ENCODE data around the gene ADORA1. TPM values are rescaled to one million over a fixed set of nuclear protein-coding genes. Genes with fewer than 3 reads are reported as not detected.

The ADORA1 gene
- total and polyA plus RNA-seq, 4 donors = 0.71 to 2.5 TPM; not detected in 2

DNA sequence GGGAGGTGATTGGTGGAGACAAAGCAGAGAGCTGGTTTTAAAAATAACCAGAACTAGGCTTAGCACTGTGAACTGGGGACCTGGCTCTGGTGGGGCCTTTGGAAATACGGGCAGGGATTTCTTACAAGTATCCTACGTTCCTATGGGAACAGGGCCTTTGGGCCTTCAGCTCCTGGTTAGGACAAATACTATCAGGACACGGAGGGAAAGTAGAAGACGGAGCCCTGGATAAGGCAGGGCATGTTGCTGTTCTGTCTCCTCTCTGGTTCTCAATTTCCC lies 36.4 kb upstream of the ADORA1 start:
- H3K36me3 ChIP-seq (ENCODE audit: control insufficient read depth in 1 of 2, insufficient read depth in 2 of 2, low read length in 1 of 2) = no peaks in the 10 kb centered on the region
- intact Hi-C loops (cut with DNase I) = no loop called here
- H3K27me3 ChIP-seq (ENCODE audit: control insufficient read depth in 1 of 2, insufficient read depth in 2 of 2, low read length in 1 of 2) = no peaks in the 10 kb centered on the region
- no peak overlapping the region for H3K27ac ChIP-seq (ENCODE audit: low read depth in 1 of 2, low read length in 2 of 2)
- no peaks in the 10 kb centered on the region for H3K9me3 ChIP-seq (ENCODE audit: control insufficient read depth, low read length)
- H3K4me3 ChIP-seq (ENCODE audit: low read length in 2 of 2) = no peak overlapping the region
- ATAC-seq (ENCODE audit: low FRiP score) = no peak
- WGBS, 2 donors = 66 to 94% methylated on average over 4 of the region's 4 CpGs
- no peak for DNase-seq
- H3K4me1 ChIP-seq (ENCODE audit: control insufficient read depth in 1 of 2, insufficient read depth in 2 of 2, low read length in 2 of 2) = no peaks in the 10 kb centered on the region

DNA sequence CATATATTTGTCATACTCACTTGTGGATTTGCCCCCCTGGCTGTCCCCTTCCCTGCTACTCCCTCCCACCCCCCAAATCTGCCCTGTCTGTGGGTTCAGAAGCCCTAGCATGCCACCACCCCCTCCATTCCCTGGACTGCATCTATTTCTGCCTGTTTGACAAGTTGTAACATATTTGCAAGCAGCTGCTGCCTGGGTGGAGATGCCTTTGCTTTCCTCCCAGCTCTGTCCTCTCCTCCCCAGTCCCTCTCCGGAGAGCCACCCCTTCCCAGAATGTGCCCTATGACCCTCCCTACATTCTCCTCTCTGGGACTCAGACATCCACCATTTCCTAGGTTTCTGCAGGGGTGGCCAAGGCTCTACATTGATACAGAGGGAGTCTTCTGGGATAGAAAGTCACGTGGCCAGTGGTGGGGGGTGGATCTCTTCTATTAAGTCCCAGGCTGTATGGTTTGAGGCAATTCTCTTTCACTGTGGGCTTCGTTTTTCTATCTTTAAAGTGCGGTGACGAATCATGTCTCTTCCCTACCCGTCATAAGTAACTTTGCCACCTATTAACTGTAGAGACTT lies 35.7 kb upstream of the ADORA1 start:
- H3K4me3 ChIP-seq (ENCODE audit: low read length in 2 of 2) = no peak overlapping the region
- DNase-seq = no peak
- intact Hi-C loops (cut with DNase I) = no loop called here
- H3K27ac ChIP-seq (ENCODE audit: low read depth in 1 of 2, low read length in 2 of 2) = no peak overlapping the region
- no peaks in the 10 kb centered on the region for H3K36me3 ChIP-seq (ENCODE audit: control insufficient read depth in 1 of 2, insufficient read depth in 2 of 2, low read length in 1 of 2)
- ATAC-seq (ENCODE audit: low FRiP score) = no peak
- no peaks in the 10 kb centered on the region for H3K27me3 ChIP-seq (ENCODE audit: control insufficient read depth in 1 of 2, insufficient read depth in 2 of 2, low read length in 1 of 2)
- H3K4me1 ChIP-seq (ENCODE audit: control insufficient read depth in 1 of 2, insufficient read depth in 2 of 2, low read length in 2 of 2) = no peaks in the 10 kb centered on the region
- no peaks in the 10 kb centered on the region for H3K9me3 ChIP-seq (ENCODE audit: control insufficient read depth, low read length)
- WGBS, 2 donors = 77 to 82% methylated on average over 6 of the region's 6 CpGs

DNA sequence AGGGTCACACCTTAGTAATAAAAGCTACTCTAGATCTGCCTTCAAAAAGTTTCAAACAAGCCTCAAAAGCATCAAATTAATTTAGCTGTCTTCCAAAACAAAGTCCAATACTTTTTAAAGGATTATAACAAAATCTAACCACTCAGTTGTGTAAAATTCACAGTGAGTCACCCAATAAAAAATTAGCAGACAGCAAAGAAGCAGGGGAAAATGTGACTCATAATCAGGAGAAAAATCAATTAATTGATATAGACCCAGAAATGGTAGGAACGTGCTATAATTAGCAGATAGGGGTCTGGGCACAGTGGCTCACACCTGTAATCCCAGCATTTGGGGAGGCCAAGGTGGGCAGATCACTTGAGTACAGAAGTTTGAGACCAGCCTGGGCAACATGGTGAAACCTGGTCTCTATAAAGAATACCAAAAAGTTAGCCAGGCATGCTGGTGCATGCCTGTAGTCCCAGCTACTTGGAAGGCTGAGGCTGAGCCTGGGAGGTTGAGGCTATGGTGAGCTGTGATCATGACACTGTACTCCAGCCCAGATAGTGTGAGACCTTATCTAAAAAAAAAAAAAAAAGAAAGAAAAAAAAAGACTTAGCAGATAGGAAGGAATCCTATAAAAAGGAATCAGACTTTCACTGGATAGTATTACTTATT lies 33.6 kb upstream of the ADORA1 start:
- H3K4me1 ChIP-seq (ENCODE audit: control insufficient read depth in 1 of 2, insufficient read depth in 2 of 2, low read length in 2 of 2) = no peaks in the 10 kb centered on the region
- no peaks in the 10 kb centered on the region for H3K27me3 ChIP-seq (ENCODE audit: control insufficient read depth in 1 of 2, insufficient read depth in 2 of 2, low read length in 1 of 2)
- no peaks in the 10 kb centered on the region for H3K36me3 ChIP-seq (ENCODE audit: control insufficient read depth in 1 of 2, insufficient read depth in 2 of 2, low read length in 1 of 2)
- H3K9me3 ChIP-seq (ENCODE audit: control insufficient read depth, low read length) = peaks cover 2% of the 10 kb centered on the region
- H3K4me3 ChIP-seq (ENCODE audit: low read length in 2 of 2) = no peak overlapping the region
- ATAC-seq (ENCODE audit: low FRiP score) (no peak), DNase-seq (no peak)
- H3K27ac ChIP-seq (ENCODE audit: low read depth in 1 of 2, low read length in 2 of 2) = no peak overlapping the region
- WGBS, 2 donors = 83 to 92% methylated on average over 1 of the region's 1 CpG
- intact Hi-C loops (cut with DNase I) = no loop called here

DNA sequence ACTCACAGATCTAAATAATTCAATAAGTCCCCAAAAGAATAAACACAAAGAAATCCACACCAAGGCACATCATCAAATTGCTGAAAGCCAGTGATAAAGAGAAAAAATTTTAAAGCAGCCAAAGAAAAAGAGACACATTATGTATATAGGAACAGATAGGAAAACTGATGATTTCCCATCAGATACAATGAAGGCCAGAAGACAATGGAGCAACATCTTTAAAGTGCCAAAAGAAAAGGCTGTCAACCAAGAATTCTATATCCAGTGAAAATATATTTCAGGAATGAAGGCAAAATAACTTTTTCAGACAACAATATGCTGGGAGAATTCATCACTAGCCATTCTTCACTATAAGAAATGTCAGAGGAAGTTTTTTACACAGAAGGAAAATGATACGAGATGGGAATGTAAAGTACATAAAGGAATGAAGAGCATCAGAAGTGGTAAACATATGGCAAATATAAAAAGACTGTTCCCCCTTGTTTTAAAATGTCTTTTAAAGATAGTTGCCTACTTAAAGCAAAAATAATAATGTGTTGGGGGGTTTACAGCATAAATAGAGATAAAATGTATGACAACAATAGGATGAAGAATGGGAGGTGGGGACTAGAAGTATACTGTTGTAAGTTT lies 32.4 kb upstream of the ADORA1 start:
- peaks cover 2% of the 10 kb centered on the region for H3K9me3 ChIP-seq (ENCODE audit: control insufficient read depth, low read length)
- no peak overlapping the region for H3K4me3 ChIP-seq (ENCODE audit: low read length in 2 of 2)
- H3K4me1 ChIP-seq (ENCODE audit: control insufficient read depth in 1 of 2, insufficient read depth in 2 of 2, low read length in 2 of 2) = no peaks in the 10 kb centered on the region
- H3K27ac ChIP-seq (ENCODE audit: low read depth in 1 of 2, low read length in 2 of 2) = no peak overlapping the region
- 88 to 94% methylated on average over 1 of the region's 1 CpG for WGBS, 2 donors
- H3K27me3 ChIP-seq (ENCODE audit: control insufficient read depth in 1 of 2, insufficient read depth in 2 of 2, low read length in 1 of 2) = no peaks in the 10 kb centered on the region
- ATAC-seq (ENCODE audit: low FRiP score) = no peak
- intact Hi-C loops (cut with DNase I) = no loop called here
- no peak for DNase-seq
- no peaks in the 10 kb centered on the region for H3K36me3 ChIP-seq (ENCODE audit: control insufficient read depth in 1 of 2, insufficient read depth in 2 of 2, low read length in 1 of 2)

DNA sequence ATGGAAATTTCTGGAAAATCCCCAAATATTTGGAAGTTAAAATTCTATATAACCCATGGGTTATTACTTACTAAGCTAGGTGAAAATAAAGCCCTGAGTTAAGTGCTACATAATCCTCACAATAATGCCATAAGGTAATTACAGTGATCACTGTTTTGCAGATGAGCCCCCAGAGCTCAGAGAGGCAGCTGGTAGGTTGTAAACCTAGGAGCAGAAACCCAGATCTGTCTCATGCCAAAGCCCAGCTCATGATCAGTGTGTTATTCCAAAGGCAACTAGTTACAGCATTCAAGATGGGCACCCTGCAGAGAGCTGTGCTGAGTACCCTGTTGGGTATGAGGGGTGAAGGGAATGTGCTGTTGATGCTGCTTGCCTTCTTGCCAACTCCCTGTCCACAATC lies 31.0 kb upstream of the ADORA1 start:
- Histone ChIP-seq H3K27ac (ENCODE audit: low read depth in 1 of 2, low read length in 2 of 2) (no peak overlapping the region), H3K4me1 (ENCODE audit: control insufficient read depth in 1 of 2, insufficient read depth in 2 of 2, low read length in 2 of 2) (no peaks in the 10 kb centered on the region), H3K4me3 (ENCODE audit: low read length in 2 of 2) (no peak overlapping the region), H3K9me3 (ENCODE audit: control insufficient read depth, low read length) (peaks cover 2% of the 10 kb centered on the region), H3K27me3 (ENCODE audit: control insufficient read depth in 1 of 2, insufficient read depth in 2 of 2, low read length in 1 of 2) (no peaks in the 10 kb centered on the region), H3K36me3 (ENCODE audit: control insufficient read depth in 1 of 2, insufficient read depth in 2 of 2, low read length in 1 of 2) (no peaks in the 10 kb centered on the region)
- no peak for ATAC-seq (ENCODE audit: low FRiP score)
- intact Hi-C loops (cut with DNase I) = no loop called here
- DNase-seq = no peak

DNA sequence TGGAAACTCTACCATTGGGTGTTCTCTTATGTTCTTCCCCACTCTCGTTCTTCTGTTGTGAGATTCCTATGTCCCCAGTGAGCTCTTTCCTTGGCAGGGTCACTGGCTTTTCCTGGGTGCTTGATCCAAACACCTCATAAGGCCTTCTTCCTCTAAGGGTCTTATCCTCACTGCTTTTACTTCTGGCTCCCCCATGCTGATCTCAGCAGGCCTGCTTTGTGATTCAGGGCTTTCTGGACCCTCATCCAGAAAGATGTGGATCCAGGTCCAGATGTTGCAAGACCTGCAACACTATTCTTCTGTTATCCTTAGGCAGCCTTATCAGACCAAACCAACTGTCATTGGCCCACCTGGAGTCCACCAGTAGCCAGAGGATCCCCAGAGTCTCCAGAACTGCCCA lies 30.5 kb upstream of the ADORA1 start:
- peaks cover 2% of the 10 kb centered on the region for H3K9me3 ChIP-seq (ENCODE audit: control insufficient read depth, low read length)
- whole genome bisulfite sequencing, 2 donors = 67 to 81% methylated on average over 1 of the region's 1 CpG
- no peak for ATAC-seq (ENCODE audit: low FRiP score)
- no peak overlapping the region for H3K27ac ChIP-seq (ENCODE audit: low read depth in 1 of 2, low read length in 2 of 2)
- intact Hi-C loops (cut with DNase I) = no loop called here
- no peaks in the 10 kb centered on the region for H3K4me1 ChIP-seq (ENCODE audit: control insufficient read depth in 1 of 2, insufficient read depth in 2 of 2, low read length in 2 of 2)
- H3K36me3 ChIP-seq (ENCODE audit: control insufficient read depth in 1 of 2, insufficient read depth in 2 of 2, low read length in 1 of 2) = no peaks in the 10 kb centered on the region
- DNase-seq = no peak
- no peaks in the 10 kb centered on the region for H3K27me3 ChIP-seq (ENCODE audit: control insufficient read depth in 1 of 2, insufficient read depth in 2 of 2, low read length in 1 of 2)
- H3K4me3 ChIP-seq (ENCODE audit: low read length in 2 of 2) = no peak overlapping the region

DNA sequence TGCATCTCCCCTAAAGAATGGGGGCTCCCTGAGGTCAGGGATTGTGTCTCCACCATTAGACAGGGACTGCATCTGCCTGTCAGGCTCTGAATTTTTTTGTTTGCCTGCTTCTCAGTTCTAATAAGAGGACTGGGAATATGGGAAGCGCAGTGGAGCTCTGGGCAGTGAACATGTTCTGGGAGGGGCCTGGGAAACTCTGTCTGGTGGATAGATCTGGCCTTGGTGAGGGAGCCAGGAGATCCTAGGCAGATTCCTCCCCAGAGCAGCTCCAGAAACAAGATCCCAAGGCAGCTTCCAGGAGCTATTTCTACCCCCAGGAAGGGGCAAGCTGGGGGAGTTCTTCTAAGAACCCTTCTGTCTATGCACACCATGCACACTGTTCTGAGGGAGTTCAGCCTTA lies 29.1 kb upstream of the ADORA1 start:
- H3K4me1 ChIP-seq (ENCODE audit: control insufficient read depth in 1 of 2, insufficient read depth in 2 of 2, low read length in 2 of 2) = no peaks in the 10 kb centered on the region
- H3K9me3 ChIP-seq (ENCODE audit: control insufficient read depth, low read length) = peaks cover 2% of the 10 kb centered on the region
- no peaks in the 10 kb centered on the region for H3K27me3 ChIP-seq (ENCODE audit: control insufficient read depth in 1 of 2, insufficient read depth in 2 of 2, low read length in 1 of 2)
- intact Hi-C loops (cut with DNase I) = no loop called here
- DNase-seq (no peak), ATAC-seq (ENCODE audit: low FRiP score) (no peak)
- H3K4me3 ChIP-seq (ENCODE audit: low read length in 2 of 2) = no peak overlapping the region
- H3K36me3 ChIP-seq (ENCODE audit: control insufficient read depth in 1 of 2, insufficient read depth in 2 of 2, low read length in 1 of 2) = no peaks in the 10 kb centered on the region
- H3K27ac ChIP-seq (ENCODE audit: low read depth in 1 of 2, low read length in 2 of 2) = no peak overlapping the region
- WGBS, 2 donors = 78 to 85% methylated on average over 1 of the region's 1 CpG

DNA sequence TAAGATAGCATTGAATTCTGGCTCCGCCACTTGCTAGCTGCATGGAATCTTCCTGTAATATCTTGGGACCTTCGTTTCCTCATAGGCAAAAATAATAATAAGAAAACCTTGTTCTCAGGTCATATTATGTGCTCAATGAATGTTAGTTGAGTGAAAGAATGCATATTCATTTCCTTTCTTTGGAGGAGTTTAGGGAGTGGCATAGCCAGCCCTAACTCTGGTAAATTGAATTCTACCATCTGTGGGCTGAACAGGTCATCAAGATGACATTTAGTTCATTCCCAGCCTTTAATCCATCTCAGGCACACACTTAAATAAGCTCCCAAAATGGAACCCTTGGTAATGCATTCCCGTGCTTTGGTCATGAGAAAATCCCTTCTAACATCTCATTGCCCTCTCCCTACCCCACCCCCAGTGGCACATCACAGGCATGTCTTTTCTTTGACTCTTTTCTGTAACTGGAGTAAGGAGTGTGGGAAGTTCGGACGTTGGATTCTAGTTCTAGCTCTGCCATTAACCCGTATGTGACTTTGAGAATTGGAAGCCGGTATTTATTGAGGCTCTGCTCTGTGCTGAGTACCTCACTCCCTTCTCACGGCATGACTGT lies 28.5 kb upstream of the ADORA1 start:
- 69 to 77% methylated on average over 8 of the region's 8 CpGs for WGBS, 2 donors
- ATAC-seq (ENCODE audit: low FRiP score) = no peak
- H3K27me3 ChIP-seq (ENCODE audit: control insufficient read depth in 1 of 2, insufficient read depth in 2 of 2, low read length in 1 of 2) = no peaks in the 10 kb centered on the region

More for the DNA sequence above, 28.5 kb upstream of the ADORA1 start:
- Histone ChIP-seq H3K27ac (ENCODE audit: low read depth in 1 of 2, low read length in 2 of 2) (no peak overlapping the region), H3K4me1 (ENCODE audit: control insufficient read depth in 1 of 2, insufficient read depth in 2 of 2, low read length in 2 of 2) (no peaks in the 10 kb centered on the region), H3K4me3 (ENCODE audit: low read length in 2 of 2) (no peak overlapping the region), H3K36me3 (ENCODE audit: control insufficient read depth in 1 of 2, insufficient read depth in 2 of 2, low read length in 1 of 2) (no peaks in the 10 kb centered on the region), H3K9me3 (ENCODE audit: control insufficient read depth, low read length) (peaks cover 2% of the 10 kb centered on the region)
- no peak for DNase-seq
- intact Hi-C loops (cut with DNase I) = no loop called here

Measured in aorta (tissue), 5 donors.